K562 (cell line): ENCODE results near the gene KRT8. TPM values are rescaled to one million over a fixed set of nuclear protein-coding genes. Genes with fewer than 3 reads are reported as not detected.

Experiments
- ATAC-seq: fragments of 200-7000 bp; cut with Tn5 transposase; 3 replicates; pipeline ENCODE4 v1.9.1; 2020; ENCODE audit warnings: moderate library complexity
- BruUV-seq: library from RNA; stranded (reverse); fragments of 400-500 nt; replicated peaks from 2 replicates; lab custom pipeline; 2021; lab: Mats Ljungman, UMichigan
- CTCF ChIA-PET: fragments of 300-600 bp; formaldehyde crosslinking; extraction: SDS; loops from one replicate; lab custom pipeline; 2021; ENCODE audit warnings: low intra/inter-chr PET ratio; lab: Yijun Ruan, JAX
- POLR2A ChIA-PET: fragments of 300-600, 350-650 bp; sonication (Branson Sonifier 250); formaldehyde crosslinking; extraction: SDS; loops from one replicate; lab custom pipeline; 2021; ENCODE audit warnings: antibody characterized with exemption, inconsistent platforms; lab: Yijun Ruan, JAX
- DNase-seq, 4 experiments: peaks; one replicate each; pipeline versions ENCODE4 v3.0.0 to v3.0.0-alpha.2; 2011 to 2018; ENCODE audit warnings: low spot score in 3 of 4, mixed read lengths in 3 of 4; ENCODE audit errors: extremely low read depth in 1 of 4
- FAIRE-seq: peaks from 2 replicates; lab custom pipeline; 2011; peaks lifted over from hg19 to GRCh38; lab: Jason Lieb, UNC
- H2AFZ ChIP-seq: 2 replicates; pipeline ENCODE4 v1.6.0; 2011; ENCODE audit warnings: low read depth, low read length, control low read depth, inconsistent platforms
- H3K27ac ChIP-seq: fragments of 200-600 bp; 3 replicates; pipeline ENCODE4 v1.8.0; 2011; ENCODE audit warnings: low read depth, mild to moderate bottlenecking, control low read depth, inconsistent platforms, low read length, moderate library complexity, mixed read lengths; ENCODE audit errors: extremely low read depth
- H3K27me3 ChIP-seq, 2 experiments: fragments of 300-600 bp in 1 of 2; 2 replicates in 1 of 2; 3 replicates in 1 of 2; pipeline versions ENCODE4 v1.6.0 to v1.8.0; 2011; ENCODE audit warnings: inconsistent platforms in 2 of 2, low read length in 2 of 2, mild to moderate bottlenecking in 1 of 2, mixed read lengths in 1 of 2, moderate library complexity in 1 of 2; ENCODE audit not compliant: control insufficient read depth in 2 of 2, insufficient read depth in 2 of 2
- H3K36me3 ChIP-seq: fragments of 300-600 bp; 3 replicates; pipeline ENCODE4 v1.8.0; 2011; ENCODE audit warnings: mild to moderate bottlenecking, low read length, inconsistent platforms; ENCODE audit not compliant: control insufficient read depth, insufficient read depth
- H3K4me1 ChIP-seq, 2 experiments: fragments of 200-600 bp in 1 of 2; replicated peaks in 1 of 2; 2 replicates in 1 of 2; 3 replicates in 1 of 2; pipeline versions ENCODE4 v1.5.1 to v1.8.0; 2011; ENCODE audit warnings: inconsistent platforms in 2 of 2, low read length in 2 of 2, mild to moderate bottlenecking in 1 of 2, mixed read lengths in 1 of 2, moderate library complexity in 1 of 2; ENCODE audit not compliant: control insufficient read depth in 2 of 2, insufficient read depth in 2 of 2
- H3K4me2 ChIP-seq: 2 replicates; pipeline ENCODE4 v1.6.1; 2011; ENCODE audit warnings: low read length, control low read depth, inconsistent platforms, mixed read lengths; ENCODE audit not compliant: insufficient read depth
- H3K4me3 ChIP-seq: fragments of 200-600 bp; sonication (generic), shearing (Covaris generic); 2 replicates; pipeline ENCODE4 v1.5.1; 2016; ENCODE audit warnings: control low read depth, inconsistent platforms
- H3K79me2 ChIP-seq: fragments of 200-600 bp; 3 replicates; pipeline ENCODE4 v1.8.0; 2011; ENCODE audit warnings: low read length, inconsistent platforms; ENCODE audit not compliant: control insufficient read depth, insufficient read depth
- H3K9ac ChIP-seq, 2 experiments: 2 replicates each; pipeline versions ENCODE4 v1.6.0 to v1.6.1; 2011; ENCODE audit warnings: low read depth in 2 of 2, low read length in 2 of 2, control low read depth in 1 of 2, inconsistent platforms in 1 of 2, mild to moderate bottlenecking in 1 of 2, mixed read lengths in 1 of 2; ENCODE audit not compliant: insufficient read depth in 1 of 2
- H3K9me1 ChIP-seq: one replicate; pipeline ENCODE4 v1.6.0; 2011; ENCODE audit warnings: inconsistent platforms, mild to moderate bottlenecking, low read length, moderate library complexity; ENCODE audit not compliant: control insufficient read depth, insufficient read depth
- H3K9me3 ChIP-seq: replicated peaks from 2 replicates; pipeline ENCODE4 v1.5.1; 2011; ENCODE audit warnings: low read depth, low read length, inconsistent platforms; ENCODE audit not compliant: control insufficient read depth, insufficient read depth
- H4K20me1 ChIP-seq: replicated peaks from 2 replicates; pipeline ENCODE4 v1.6.1; 2011; ENCODE audit warnings: low read length, inconsistent platforms, mixed read lengths; ENCODE audit not compliant: control insufficient read depth, insufficient read depth
- ATF1 ChIP-seq, 2 experiments: fragments of 450-650 bp in 1 of 2; IDR thresholded peaks; 2 replicates each; pipeline ENCODE4 v1.6.1; 2016; ENCODE audit warnings: missing compliant biosample characterization in 1 of 2, missing genetic modification characterization in 1 of 2
- FOXM1 ChIP-seq, 2 experiments: fragments of 450-650 bp in 1 of 2; sonication (generic) in 1 of 2; formaldehyde crosslinking in 1 of 2; IDR thresholded peaks; 2 replicates each; pipeline versions ENCODE4 v1.6.1 to v1.9.0; 2017 to 2022; ENCODE audit warnings: low read depth in 2 of 2, mild to moderate bottlenecking in 2 of 2, missing genetic modification reagents in 1 of 2, moderate library complexity in 1 of 2
- NFIC ChIP-seq: fragments of 450-650 bp; IDR thresholded peaks from 2 replicates; pipeline ENCODE4 v1.6.1; 2017; ENCODE audit warnings: mild to moderate bottlenecking, inconsistent platforms
- PHB ChIP-seq: fragments of 250-450 bp; sonication (Bioruptor Pico); IDR thresholded peaks from 2 replicates; pipeline ENCODE4 v1.5.0; 2021
- TARDBP ChIP-seq: fragments of 450-650 bp; IDR thresholded peaks from 2 replicates; pipeline ENCODE4 v1.6.1; 2016
- TFE3 ChIP-seq: fragments of 450-650 bp; formaldehyde crosslinking; IDR thresholded peaks from 2 replicates; pipeline ENCODE4 v1.4.0; 2020; ENCODE audit warnings: mild to moderate bottlenecking, mixed read lengths
- ZNF217 ChIP-seq: sonication (generic); formaldehyde crosslinking; IDR thresholded peaks from 2 replicates; pipeline ENCODE4 v1.8.0; 2022; ENCODE audit warnings: mild to moderate bottlenecking, missing genetic modification reagents
- WGBS: fragments of 100-300 bp; shearing (Covaris generic); methylation state at CpG from one replicate; pipeline ENCODE4 v1.1.6; 2016; ENCODE audit warnings: low coverage, mixed read lengths; ENCODE audit not compliant: insufficient coverage; ENCODE audit errors: missing lambda C conversion rate; 5-methylcytosine and 5-hydroxymethylcytosine counted together
- in situ Hi-C: fragments of 300-500 bp; cut with MboI; formaldehyde crosslinking; loops from 4 replicates; pipeline ENCODE4 v1.15.0; 2018; ENCODE audit warnings: inconsistent platforms, mixed read lengths
- intact Hi-C: fragments of 100-400 bp; cut with micrococcal nuclease; formaldehyde crosslinking; loops from 2 replicates; pipeline ENCODE4 v1.14.2; 2022
- polyA plus RNA-seq, 8 experiments: library from polyadenylated mRNA; depleted of rRNA in 4 of 8; stranded (reverse) in 5 of 8; unstranded in 3 of 8; fragments of >200 nt; fragmentation: Nextera tagmentation in 2 of 8; fragmentation: Illumina TruSeq in 1 of 8; extraction: Ambion mirVana in 2 of 8; extraction: Trizol in 1 of 8; gene quantifications; 2 replicates each; pipeline versions ENCODE4 v1.2.1 to v1.2.3, GENCODE V29; 2011 to 2014; ENCODE audit warnings: inconsistent platforms in 1 of 8, missing spikeins in 1 of 8
- total RNA-seq, 7 experiments: library from RNA; depleted of rRNA in 6 of 7; stranded (reverse); fragments of >200 nt in 6 of 7; fragmentation: Illumina TruSeq in 2 of 7; extraction: Trizol in 2 of 7; gene quantifications; 2 replicates each; pipeline versions ENCODE4 v1.2.1 to v1.2.3, GENCODE V29; 2011 to 2021; ENCODE audit warnings: low replicate concordance in 1 of 7

KRT8 gene
- total and polyA plus RNA-seq, 9 of the 15 experiments (the other 6 are each of a cell fraction or from before 2014, with no cell fraction given), result 41.5 to 661 (median 260) TPM

- Histone ChIP-seq H3K9me3 (no peaks in the 10 kb centered on the region), H3K27ac (peak overlapping the region; percentile 100), H3K4me1 (peaks cover 45 to 54% of the 10 kb centered on the region in 2 experiments), H3K4me2 (peak overlapping the region; percentile 100), H2AFZ (no peak overlapping the region), H3K36me3 (peaks cover 46% of the 10 kb centered on the region), H3K4me3 (peak overlapping the region; percentile 99), H3K27me3 (no peaks in the 10 kb centered on the region), H3K9ac (peak overlapping the region; percentile 96 to 100; a peak in 3 of 4 replicates), H3K9me1 (peaks cover 4% of the 10 kb centered on the region), H4K20me1 (peaks cover 6% of the 10 kb centered on the region), H3K79me2 (peaks cover 48% of the 10 kb centered on the region)
- FAIRE-seq, result no peak
- WGBS, result 37% methylated on average over 7 of the region's 7 CpGs
- in situ Hi-C loops (loop anchor here (5.0 kb wide), 1 partner anchor 43 kb away; the partner anchor contains the start of gene KRT8), intact Hi-C loops (loop anchor here (2.0 kb wide), 1 partner anchor 56 kb away; the partner anchor contains the start of gene EIF4B)
- no peak for ATAC-seq
- BruUV-seq, result no TSS peak
- peak in 2 of 4 experiments; percentile 2 to 9 for DNase-seq
- TF ChIP-seq FOXM1 (IDR thresholded peaks at IDR 0.05; ENCODE audit: low read depth) (no peak), FOXM1 (CRISPR knock-in tag; IDR thresholded peaks at IDR 0.05; ENCODE audit: low read depth) (no peak), TARDBP (no peak), PHB (CRISPR knock-in tag) (no peak), TFE3 (CRISPR knock-in tag) (no peak), ZNF217 (no peak), ATF1 (CRISPR knock-in tag; IDR thresholded peaks at IDR 0.05) (no peak), ATF1 (tag; IDR thresholded peaks at IDR 0.05) (no peak), NFIC (peak; percentile 54)
- ChIA-PET CTCF (no interaction called here), POLR2A (interaction anchor here (0.6 to 4.3 kb wide), 8 partner anchors 9 to 73 kb away, joined by 3 to 35 read pairs (median 6); partner anchors contain the start of gene KRT8)
Observed at GRCh38 chr12:52950553-52950952, 45.7 kb upstream of the KRT8 start.
